Measurements from ENCODE around the gene REPS2.

The REPS2 gene

DNA sequence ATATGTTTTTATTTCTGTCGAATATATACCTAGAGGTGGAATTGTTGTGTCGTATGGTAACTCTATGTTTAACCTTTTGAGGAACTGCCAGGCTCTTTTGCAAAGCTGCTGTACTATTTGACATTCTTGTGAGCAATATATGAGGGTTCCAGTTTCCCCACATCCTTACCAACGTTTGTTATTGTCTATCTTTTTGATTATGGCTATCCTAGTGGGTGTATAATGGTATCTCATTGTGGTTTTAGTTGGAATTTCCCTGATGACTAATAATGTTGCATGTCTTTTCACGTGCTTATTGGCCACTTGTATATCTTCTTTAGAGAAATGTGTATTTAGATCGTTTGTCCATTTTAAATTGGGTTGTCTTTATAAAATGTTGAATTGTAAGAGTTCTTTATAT lies 24.5 kb downstream of the REPS2 start:
- no peak overlapping the region for H2AFZ ChIP-seq (ENCODE audit: insufficient read depth, low read length, poor library complexity)
- no peak overlapping the region for H4K8ac ChIP-seq (ENCODE audit: low read depth, low read length)
- H2BK120ac ChIP-seq (ENCODE audit: insufficient read depth, low read length, poor library complexity): no peak overlapping the region
- H3K4me3 ChIP-seq (ENCODE audit: low read depth, low read length): no peak overlapping the region
- no CpG with 5 or more reads among the region's 5 CpGs for WGBS (ENCODE audit: extremely low coverage, insufficient coverage, insufficient read length)
- H4K12ac ChIP-seq (ENCODE audit: low read depth, low read length): no peak overlapping the region
- H3K27me3 ChIP-seq (ENCODE audit: insufficient read depth, low read length): no peaks in the 10 kb centered on the region
- H3K18ac ChIP-seq (ENCODE audit: low read length): no peak overlapping the region
- no peak overlapping the region for H3K4me2 ChIP-seq (ENCODE audit: low read length)
- H3K14ac ChIP-seq (ENCODE audit: low read length): no peak overlapping the region
- no peak overlapping the region for H3K23ac ChIP-seq (ENCODE audit: low read length)
- H3K9ac ChIP-seq (ENCODE audit: low read length): no peak overlapping the region
- no peaks in the 10 kb centered on the region for H3K79me1 ChIP-seq (ENCODE audit: low read length)
- H4K91ac ChIP-seq (ENCODE audit: low read depth, low read length): no peak overlapping the region
- H2AK5ac ChIP-seq (ENCODE audit: low read length): no peak overlapping the region
- no peak overlapping the region for H2BK12ac ChIP-seq (ENCODE audit: low read length)
- H3K4ac ChIP-seq (ENCODE audit: low read depth, low read length): no peak overlapping the region
- no peaks in the 10 kb centered on the region for H3K36me3 ChIP-seq (ENCODE audit: control insufficient read depth in 1 of 2, insufficient read depth in 2 of 2, low read length in 2 of 2)
- H3K27ac ChIP-seq (ENCODE audit: low read depth, low read length): no peak overlapping the region
- peak in 1 of 2 donors; percentile 33 for DNase-seq
- no peak overlapping the region for H2BK5ac ChIP-seq (ENCODE audit: low read depth, low read length, poor library complexity)
- H3K4me1 ChIP-seq (ENCODE audit: control insufficient read depth in 1 of 2, insufficient read depth in 2 of 2, low read length in 2 of 2): no peaks in the 10 kb centered on the region
- no peaks in the 10 kb centered on the region for H3K9me3 ChIP-seq (ENCODE audit: insufficient read depth, low read depth, low read length)
- no peaks in the 10 kb centered on the region for H3K79me2 ChIP-seq (ENCODE audit: control insufficient read depth, insufficient read depth, low read length, poor library complexity)

DNA sequence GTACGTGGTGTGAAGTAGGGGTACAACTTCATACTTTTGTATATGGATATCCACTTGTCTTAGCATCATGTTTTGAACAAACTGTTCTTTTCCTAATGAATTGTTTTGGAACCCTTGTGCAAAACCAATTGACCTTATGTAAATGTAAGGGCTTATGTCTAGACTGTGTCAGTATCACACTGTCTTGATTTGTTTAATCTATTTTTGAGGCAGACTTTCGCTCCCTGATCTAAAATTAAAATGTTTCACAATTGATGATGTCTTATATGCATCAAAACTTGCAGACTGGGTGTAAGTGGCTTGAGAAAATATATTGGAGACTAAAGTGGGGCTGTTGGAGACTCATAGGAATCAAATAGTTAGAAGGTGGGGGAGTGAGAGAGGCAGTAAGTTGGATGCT lies 25.2 kb downstream of the REPS2 start:
- H2BK12ac ChIP-seq (ENCODE audit: low read length): no peak overlapping the region
- DNase-seq: no peak
- no CpG with 5 or more reads among the region's 2 CpGs for WGBS (ENCODE audit: extremely low coverage, insufficient coverage, insufficient read length)

DNA sequence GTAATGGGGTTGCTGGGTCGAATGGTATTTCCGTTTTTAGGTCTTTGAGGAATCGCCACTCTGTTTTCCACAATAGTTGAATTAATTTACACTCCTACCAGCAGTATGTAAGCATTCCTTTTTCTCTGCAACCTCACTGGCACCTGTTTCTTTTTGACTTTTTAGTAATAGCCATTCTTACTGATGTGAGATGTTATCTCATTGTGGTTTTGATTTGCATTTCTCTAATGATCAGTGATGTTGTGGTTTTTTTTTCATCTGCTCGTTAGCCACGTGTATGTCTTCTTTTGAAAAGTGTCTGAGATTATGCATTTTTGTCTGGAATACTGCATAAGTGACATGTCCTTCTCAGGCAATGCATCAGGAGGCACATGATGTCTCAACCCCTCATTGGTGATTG lies 28.8 kb downstream of the REPS2 start:
- Histone ChIP-seq H4K91ac (ENCODE audit: low read depth, low read length) (no peak overlapping the region), H2BK5ac (ENCODE audit: low read depth, low read length, poor library complexity) (no peak overlapping the region), H3K4me2 (ENCODE audit: low read length) (no peak overlapping the region), H3K27me3 (ENCODE audit: insufficient read depth, low read length) (no peaks in the 10 kb centered on the region), H3K14ac (ENCODE audit: low read length) (no peak overlapping the region), H3K9me3 (ENCODE audit: insufficient read depth, low read depth, low read length) (no peaks in the 10 kb centered on the region), H4K8ac (ENCODE audit: low read depth, low read length) (no peak overlapping the region), H3K27ac (ENCODE audit: low read depth, low read length) (no peak overlapping the region), H2BK120ac (ENCODE audit: insufficient read depth, low read length, poor library complexity) (no peak overlapping the region), H3K4me3 (ENCODE audit: low read depth, low read length) (no peak overlapping the region), H4K12ac (ENCODE audit: low read depth, low read length) (no peak overlapping the region), H3K4me1 (ENCODE audit: control insufficient read depth in 1 of 2, insufficient read depth in 2 of 2, low read length in 2 of 2) (no peaks in the 10 kb centered on the region), H3K23ac (ENCODE audit: low read length) (no peak overlapping the region), H3K79me1 (ENCODE audit: low read length) (no peaks in the 10 kb centered on the region), H3K36me3 (ENCODE audit: control insufficient read depth in 1 of 2, insufficient read depth in 2 of 2, low read length in 2 of 2) (no peaks in the 10 kb centered on the region), H3K4ac (ENCODE audit: low read depth, low read length) (no peak overlapping the region), H3K18ac (ENCODE audit: low read length) (no peak overlapping the region), H2AK5ac (ENCODE audit: low read length) (no peak overlapping the region), H2AFZ (ENCODE audit: insufficient read depth, low read length, poor library complexity) (no peak overlapping the region), H3K9ac (ENCODE audit: low read length) (no peak overlapping the region), H2BK12ac (ENCODE audit: low read length) (no peak overlapping the region), H3K79me2 (ENCODE audit: control insufficient read depth, insufficient read depth, low read length, poor library complexity) (no peaks in the 10 kb centered on the region)
- peak in 1 of 2 donors; percentile 5 for DNase-seq
- WGBS (ENCODE audit: extremely low coverage, insufficient coverage, insufficient read length): no CpG with 5 or more reads among the region's 5 CpGs

More for the DNA sequence above, 25.2 kb downstream of the REPS2 start:
- Histone ChIP-seq H3K4me1 (ENCODE audit: control insufficient read depth in 1 of 2, insufficient read depth in 2 of 2, low read length in 2 of 2) (no peaks in the 10 kb centered on the region), H3K9me3 (ENCODE audit: insufficient read depth, low read depth, low read length) (no peaks in the 10 kb centered on the region), H3K18ac (ENCODE audit: low read length) (no peak overlapping the region), H3K27ac (ENCODE audit: low read depth, low read length) (no peak overlapping the region), H4K12ac (ENCODE audit: low read depth, low read length) (no peak overlapping the region), H3K9ac (ENCODE audit: low read length) (no peak overlapping the region), H3K79me2 (ENCODE audit: control insufficient read depth, insufficient read depth, low read length, poor library complexity) (no peaks in the 10 kb centered on the region), H3K4me3 (ENCODE audit: low read depth, low read length) (no peak overlapping the region), H3K79me1 (ENCODE audit: low read length) (no peaks in the 10 kb centered on the region), H2AK5ac (ENCODE audit: low read length) (no peak overlapping the region), H3K4ac (ENCODE audit: low read depth, low read length) (no peak overlapping the region), H3K27me3 (ENCODE audit: insufficient read depth, low read length) (no peaks in the 10 kb centered on the region), H2AFZ (ENCODE audit: insufficient read depth, low read length, poor library complexity) (no peak overlapping the region), H3K36me3 (ENCODE audit: control insufficient read depth in 1 of 2, insufficient read depth in 2 of 2, low read length in 2 of 2) (no peaks in the 10 kb centered on the region), H3K23ac (ENCODE audit: low read length) (no peak overlapping the region), H4K91ac (ENCODE audit: low read depth, low read length) (no peak overlapping the region), H4K8ac (ENCODE audit: low read depth, low read length) (no peak overlapping the region), H3K4me2 (ENCODE audit: low read length) (no peak overlapping the region), H2BK120ac (ENCODE audit: insufficient read depth, low read length, poor library complexity) (no peak overlapping the region), H2BK5ac (ENCODE audit: low read depth, low read length, poor library complexity) (no peak overlapping the region), H3K14ac (ENCODE audit: low read length) (no peak overlapping the region)

DNA sequence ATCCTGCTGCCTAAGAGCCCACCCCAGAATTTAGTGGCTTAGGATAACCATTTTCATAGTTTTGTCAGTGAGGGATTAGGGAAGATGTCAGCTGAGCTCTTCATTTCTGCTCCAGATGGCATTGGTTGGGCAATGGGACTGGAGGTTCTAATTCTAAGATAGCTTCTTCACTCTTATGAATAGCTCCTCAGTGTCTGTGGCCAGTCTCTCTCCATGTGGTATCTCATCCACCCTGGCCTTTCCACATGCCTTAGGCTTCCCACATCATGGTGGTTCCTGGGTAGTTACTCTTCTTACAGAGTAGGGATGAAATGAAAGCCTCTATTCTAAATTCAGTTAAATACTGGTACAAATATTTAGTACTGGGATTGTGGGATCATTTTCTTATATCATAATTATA lies 31.3 kb downstream of the REPS2 start:
- Histone ChIP-seq H4K12ac (ENCODE audit: low read depth, low read length) (no peak overlapping the region), H3K4me3 (ENCODE audit: low read depth, low read length) (no peak overlapping the region), H3K14ac (ENCODE audit: low read length) (no peak overlapping the region), H2BK120ac (ENCODE audit: insufficient read depth, low read length, poor library complexity) (no peak overlapping the region), H3K9me3 (ENCODE audit: insufficient read depth, low read depth, low read length) (no peaks in the 10 kb centered on the region), H2AFZ (ENCODE audit: insufficient read depth, low read length, poor library complexity) (no peak overlapping the region), H3K36me3 (ENCODE audit: control insufficient read depth in 1 of 2, insufficient read depth in 2 of 2, low read length in 2 of 2) (no peaks in the 10 kb centered on the region), H3K4ac (ENCODE audit: low read depth, low read length) (no peak overlapping the region), H2AK5ac (ENCODE audit: low read length) (no peak overlapping the region), H3K79me2 (ENCODE audit: control insufficient read depth, insufficient read depth, low read length, poor library complexity) (no peaks in the 10 kb centered on the region), H4K8ac (ENCODE audit: low read depth, low read length) (no peak overlapping the region), H3K27me3 (ENCODE audit: insufficient read depth, low read length) (no peaks in the 10 kb centered on the region), H2BK12ac (ENCODE audit: low read length) (no peak overlapping the region), H3K79me1 (ENCODE audit: low read length) (no peaks in the 10 kb centered on the region), H3K23ac (ENCODE audit: low read length) (no peak overlapping the region), H3K27ac (ENCODE audit: low read depth, low read length) (no peak overlapping the region), H3K9ac (ENCODE audit: low read length) (no peak overlapping the region), H3K4me1 (ENCODE audit: control insufficient read depth in 1 of 2, insufficient read depth in 2 of 2, low read length in 2 of 2) (no peaks in the 10 kb centered on the region), H3K4me2 (ENCODE audit: low read length) (no peak overlapping the region), H3K18ac (ENCODE audit: low read length) (no peak overlapping the region), H4K91ac (ENCODE audit: low read depth, low read length) (no peak overlapping the region), H2BK5ac (ENCODE audit: low read depth, low read length, poor library complexity) (no peak overlapping the region)
- DNase-seq: peak in 1 of 2 donors; percentile 13

All from trophoblast cell (in vitro differentiated cells and primary cell).